GM18505 (cell line): ENCODE results near the gene LRRC56.

Experiments used
- ATAC-seq: cut with Tn5 transposase; IDR thresholded peaks from one replicate; pipeline ENCODE4 v1.9.1; 2021; ENCODE audit not compliant: unreplicated experiment
- POLR2A ChIP-seq: IDR thresholded peaks from 4 replicates; pipeline ENCODE4 v1.6.1; 2011; ENCODE audit warnings: borderline replicate concordance; ENCODE audit not compliant: insufficient read depth, insufficient read length; ENCODE audit errors: extremely low read depth

The LRRC56 gene

GRCh38 chr11:558503-558902 is 21.2 kb downstream of the LRRC56 start:
- ATAC-seq = no peak
- TF ChIP-seq POLR2A = no peak

- TF ChIP-seq POLR2A = no peak
- no peak for ATAC-seq
Observed at GRCh38 chr11:559020-559620, 21.8 kb downstream of the LRRC56 start.

GRCh38 chr11:559712-560304 is 22.5 kb downstream of the LRRC56 start:
- TF ChIP-seq POLR2A = no peak
- ATAC-seq = no peak

DNA sequence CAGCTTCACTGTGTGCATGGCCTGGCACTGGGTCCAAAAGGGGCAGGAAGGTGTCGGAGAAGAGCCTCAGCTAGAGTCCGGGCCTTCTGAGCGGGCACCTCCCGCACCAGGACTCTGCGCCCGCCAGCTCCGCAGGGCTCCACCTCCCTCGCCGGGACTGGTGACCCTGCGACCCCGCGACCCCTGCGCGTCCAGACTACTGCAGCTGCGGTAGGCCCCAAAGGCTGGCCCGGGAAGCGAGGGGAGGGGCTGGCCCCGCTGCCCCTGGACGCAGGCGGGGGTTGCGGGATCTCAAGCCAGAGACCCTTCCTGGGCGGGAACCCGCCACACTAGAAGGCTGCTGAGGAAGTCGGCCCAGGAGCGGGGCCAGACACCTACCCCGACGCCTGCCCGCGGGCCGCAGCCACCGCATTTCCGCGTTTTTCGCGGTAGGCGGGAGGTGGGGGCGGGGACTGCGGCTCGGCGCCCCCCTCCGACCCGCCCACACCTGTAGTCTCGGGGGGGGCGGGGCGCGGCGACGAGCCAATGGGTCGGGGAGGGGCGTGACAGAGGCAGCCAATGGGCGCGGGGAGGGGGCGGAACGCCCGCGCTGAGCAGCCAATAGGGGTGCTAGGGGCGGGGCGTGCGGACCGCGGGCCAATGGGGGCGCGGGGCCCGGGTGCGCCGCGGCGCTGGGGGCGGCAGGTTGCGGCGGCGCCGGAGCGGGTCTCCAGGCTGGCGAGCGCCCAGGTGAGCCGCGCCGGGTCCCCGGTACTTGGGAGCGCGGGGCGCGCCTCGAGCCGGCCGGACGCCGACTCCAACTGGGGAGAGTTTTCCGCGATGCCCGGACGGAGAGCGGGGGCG is 23.2 kb downstream of the LRRC56 start, which contains the start of the genes LMNTD2 and RASSF7:
Gene LMNTD2 (minus strand): TSS at position 434 of the 843 bp plus-strand sequence. CDS start 22 bp downstream, at position 412.
Gene RASSF7 (plus strand): TSS at position 666 of the 843 bp plus-strand sequence. CDS start 799 bp downstream, outside the sequence.
- peak; percentile 71 for ATAC-seq
- TF ChIP-seq POLR2A = peak; percentile 81

DNA sequence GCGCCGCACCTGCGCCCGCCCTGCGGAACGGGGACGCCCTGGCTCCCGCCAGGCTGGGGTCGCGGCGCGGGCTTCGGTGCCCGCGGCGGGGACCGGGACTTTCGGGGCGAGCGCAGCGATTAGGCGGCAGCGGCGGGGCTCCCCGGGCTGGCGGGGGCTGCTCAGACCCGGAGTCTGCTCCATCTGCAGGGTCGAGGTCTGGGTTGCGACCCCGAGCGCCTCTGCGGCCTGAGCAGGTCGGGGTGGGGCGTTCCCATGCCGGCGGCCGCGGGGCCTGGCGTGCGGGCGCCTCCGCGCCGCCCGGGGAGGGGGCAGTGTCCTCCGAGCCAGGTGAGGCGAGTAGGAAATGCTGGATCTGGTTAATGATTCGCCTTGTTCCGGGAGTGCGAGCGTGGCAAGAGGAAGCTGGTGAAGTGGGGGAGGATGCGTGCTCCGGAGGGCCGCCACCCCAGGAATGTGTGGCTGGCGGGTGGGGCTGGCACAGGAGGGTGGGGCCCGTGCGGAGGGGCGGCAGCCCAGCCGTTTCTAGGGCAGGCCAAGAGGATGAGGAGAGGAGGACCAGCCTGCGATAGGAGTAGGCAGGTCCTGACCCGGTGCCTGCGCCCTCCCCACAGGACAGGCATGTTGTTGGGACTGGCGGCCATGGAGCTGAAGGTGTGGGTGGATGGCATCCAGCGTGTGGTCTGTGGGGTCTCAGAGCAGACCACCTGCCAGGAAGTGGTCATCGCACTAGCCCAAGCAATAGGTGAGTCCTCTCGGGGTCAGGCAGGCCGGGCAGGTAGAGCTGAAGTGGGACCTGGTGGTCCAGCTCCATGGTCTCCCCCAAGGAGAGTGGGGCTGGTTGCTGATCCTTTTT is 24.0 kb downstream of the LRRC56 start:
- ATAC-seq = peak; percentile 23

DNA sequence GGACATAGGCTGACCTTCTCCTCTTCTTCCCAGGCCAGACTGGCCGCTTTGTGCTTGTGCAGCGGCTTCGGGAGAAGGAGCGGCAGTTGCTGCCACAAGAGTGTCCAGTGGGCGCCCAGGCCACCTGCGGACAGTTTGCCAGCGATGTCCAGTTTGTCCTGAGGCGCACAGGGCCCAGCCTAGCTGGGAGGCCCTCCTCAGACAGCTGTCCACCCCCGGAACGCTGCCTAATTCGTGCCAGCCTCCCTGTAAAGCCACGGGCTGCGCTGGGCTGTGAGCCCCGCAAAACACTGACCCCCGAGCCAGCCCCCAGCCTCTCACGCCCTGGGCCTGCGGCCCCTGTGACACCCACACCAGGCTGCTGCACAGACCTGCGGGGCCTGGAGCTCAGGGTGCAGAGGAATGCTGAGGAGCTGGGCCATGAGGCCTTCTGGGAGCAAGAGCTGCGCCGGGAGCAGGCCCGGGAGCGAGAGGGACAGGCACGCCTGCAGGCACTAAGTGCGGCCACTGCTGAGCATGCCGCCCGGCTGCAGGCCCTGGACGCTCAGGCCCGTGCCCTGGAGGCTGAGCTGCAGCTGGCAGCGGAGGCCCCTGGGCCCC is 24.8 kb downstream of the LRRC56 start:
- no peak for TF ChIP-seq POLR2A
- no peak for ATAC-seq

More for the DNA sequence above, 24.0 kb downstream of the LRRC56 start:
- no peak for TF ChIP-seq POLR2A

DNA sequence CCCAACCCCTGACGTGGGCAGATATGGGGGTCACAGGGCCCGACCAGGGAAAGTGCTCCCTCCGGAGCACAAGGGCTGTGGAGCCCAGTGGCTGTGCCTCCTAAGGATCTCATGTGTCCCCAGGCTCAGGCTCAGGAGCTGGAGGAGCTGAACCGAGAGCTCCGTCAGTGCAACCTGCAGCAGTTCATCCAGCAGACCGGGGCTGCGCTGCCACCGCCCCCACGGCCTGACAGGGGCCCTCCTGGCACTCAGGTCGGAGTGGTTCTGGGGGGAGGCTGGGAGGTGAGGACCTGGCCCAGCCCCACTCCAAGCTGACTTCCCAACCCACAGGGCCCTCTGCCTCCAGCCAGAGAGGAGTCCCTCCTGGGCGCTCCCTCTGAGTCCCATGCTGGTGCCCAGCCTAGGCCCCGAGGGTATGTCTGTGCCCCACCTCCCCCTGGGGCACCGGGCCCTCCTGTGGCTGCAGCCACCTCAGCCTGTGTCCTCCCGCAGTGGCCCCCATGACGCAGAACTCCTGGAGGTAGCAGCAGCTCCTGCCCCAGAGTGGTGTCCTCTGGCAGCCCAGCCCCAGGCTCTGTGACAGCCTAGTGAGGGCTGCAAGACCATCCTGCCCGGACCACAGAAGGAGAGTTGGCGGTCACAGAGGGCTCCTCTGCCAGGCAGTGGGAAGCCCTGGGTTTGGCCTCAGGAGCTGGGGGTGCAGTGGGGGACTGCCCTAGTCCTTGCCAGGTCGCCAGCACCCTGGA is 25.9 kb downstream of the LRRC56 start:
- TF ChIP-seq POLR2A = no peak
- ATAC-seq = no peak

DNA sequence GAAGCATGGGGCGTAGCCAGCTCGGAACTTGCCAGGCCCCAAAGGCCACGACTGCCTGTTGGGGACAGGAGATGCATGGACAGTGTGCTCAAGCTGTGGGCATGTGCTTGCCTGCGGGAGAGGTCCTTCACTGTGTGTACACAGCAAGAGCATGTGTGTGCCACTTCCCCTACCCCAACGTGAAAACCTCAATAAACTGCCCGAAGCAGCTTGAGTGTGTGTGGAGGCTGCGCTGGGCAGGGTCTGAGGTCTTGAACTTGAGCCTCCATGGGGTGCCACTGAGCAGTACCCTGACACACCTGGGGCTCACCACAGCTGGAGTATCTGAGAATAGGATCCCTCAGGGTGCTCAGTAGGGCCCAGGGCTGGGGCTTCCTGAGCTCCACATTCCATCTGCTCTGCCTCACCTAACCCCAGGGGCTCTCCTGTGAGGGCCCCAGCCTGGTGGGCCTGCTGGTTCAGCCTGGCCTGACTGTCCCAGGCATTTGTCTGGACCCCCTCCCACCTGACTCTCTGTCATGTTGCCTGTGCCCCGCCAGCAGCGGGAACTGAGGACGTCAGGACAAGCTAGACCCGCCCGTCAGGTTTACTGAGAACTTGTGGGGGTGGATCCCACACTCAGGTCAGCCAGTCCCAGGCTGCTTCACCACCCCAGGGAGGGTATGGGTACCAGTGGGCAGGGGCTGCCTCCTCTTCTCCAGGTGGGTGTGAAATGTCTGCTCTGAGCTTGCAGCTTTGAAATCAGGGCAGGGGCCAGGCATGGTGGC is 26.7 kb downstream of the LRRC56 start:
- no peak for ATAC-seq
- TF ChIP-seq POLR2A = no peak

GRCh38 chr11:565921-566509 is 28.7 kb downstream of the LRRC56 start:
- TF ChIP-seq POLR2A = no peak
- ATAC-seq = no peak

DNA sequence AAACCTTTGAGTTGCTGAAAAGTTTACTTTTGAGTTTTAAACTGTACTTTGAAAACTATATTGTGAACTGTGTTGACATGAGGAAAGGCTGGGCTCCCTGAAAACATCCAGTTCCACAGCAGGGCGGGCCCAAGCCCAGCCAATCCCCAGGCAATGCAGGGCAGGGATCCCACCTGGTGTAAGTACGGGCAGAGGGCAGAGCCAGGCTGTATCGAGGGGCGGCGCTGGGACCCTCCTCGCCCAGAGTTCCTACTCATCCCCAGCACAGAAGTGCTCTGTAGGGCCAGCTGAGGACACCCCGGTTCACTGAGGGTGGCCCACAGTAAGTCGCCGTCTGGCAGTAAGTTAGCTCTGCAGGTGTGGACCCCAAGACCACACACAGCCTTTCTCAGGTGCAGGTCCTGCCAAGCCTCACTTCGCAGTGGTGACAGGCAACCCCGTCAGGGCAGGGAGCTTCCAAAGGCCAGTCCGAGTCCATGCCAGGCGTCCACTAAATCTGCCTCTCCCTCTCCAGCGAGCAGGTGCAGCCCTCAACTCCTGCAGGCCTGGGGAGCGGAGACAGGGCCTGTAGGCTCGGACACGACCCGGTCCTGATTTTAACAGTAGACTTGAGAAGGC is 29.8 kb downstream of the LRRC56 start:
- ATAC-seq = no peak
- no peak for TF ChIP-seq POLR2A
